HG03064 (cell line): Measurements from ENCODE around the gene FREM2.

Source experiments
- ATAC-seq: cut with Tn5 transposase; IDR thresholded peaks from one replicate; pipeline ENCODE4 v1.9.1; 2021; ENCODE audit warnings: low read depth; ENCODE audit not compliant: unreplicated experiment

Gene FREM2

GRCh38 chr13:38685431-38685830, 1.4 kb upstream of the FREM2 start:
- ATAC-seq: no peak

GRCh38 chr13:38685974-38686576, 802 bp upstream of the FREM2 start:
- ATAC-seq: no peak

DNA sequence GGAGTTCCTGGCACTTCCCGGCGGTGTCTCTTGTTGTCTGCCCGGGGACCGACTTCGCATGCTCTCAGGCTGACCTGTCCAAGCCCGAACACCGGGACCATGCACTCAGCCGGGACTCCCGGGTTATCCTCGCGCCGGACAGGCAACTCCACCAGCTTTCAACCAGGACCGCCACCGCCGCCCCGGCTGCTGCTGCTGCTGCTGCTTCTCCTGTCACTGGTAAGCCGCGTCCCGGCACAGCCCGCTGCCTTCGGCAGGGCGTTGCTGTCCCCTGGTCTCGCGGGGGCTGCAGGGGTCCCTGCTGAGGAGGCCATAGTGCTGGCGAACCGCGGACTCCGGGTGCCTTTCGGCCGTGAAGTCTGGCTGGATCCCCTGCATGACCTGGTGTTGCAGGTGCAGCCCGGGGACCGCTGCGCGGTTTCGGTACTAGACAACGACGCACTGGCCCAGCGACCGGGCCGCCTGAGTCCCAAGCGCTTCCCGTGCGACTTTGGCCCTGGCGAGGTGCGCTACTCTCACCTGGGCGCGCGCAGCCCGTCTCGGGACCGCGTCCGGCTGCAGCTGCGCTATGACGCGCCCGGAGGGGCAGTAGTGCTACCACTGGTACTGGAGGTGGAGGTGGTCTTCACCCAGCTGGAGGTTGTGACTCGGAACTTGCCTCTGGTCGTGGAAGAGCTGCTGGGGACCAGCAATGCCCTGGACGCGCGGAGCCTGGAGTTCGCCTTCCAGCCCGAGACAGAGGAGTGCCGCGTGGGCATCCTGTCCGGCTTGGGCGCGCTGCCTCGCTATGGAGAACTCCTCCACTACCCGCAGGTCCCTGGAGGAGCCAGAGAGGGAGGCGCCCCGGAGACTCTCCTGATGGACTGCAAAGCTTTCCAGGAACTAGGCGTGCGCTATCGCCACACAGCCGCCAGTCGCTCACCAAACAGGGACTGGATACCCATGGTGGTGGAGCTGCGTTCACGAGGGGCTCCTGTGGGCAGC, 661 bp downstream of the FREM2 start:
- ATAC-seq: no peak

- ATAC-seq: no peak
Observed at GRCh38 chr13:38688674-38689073, 1.8 kb downstream of the FREM2 start.

GRCh38 chr13:38690231-38690630, 3.4 kb downstream of the FREM2 start:
- no peak for ATAC-seq

DNA sequence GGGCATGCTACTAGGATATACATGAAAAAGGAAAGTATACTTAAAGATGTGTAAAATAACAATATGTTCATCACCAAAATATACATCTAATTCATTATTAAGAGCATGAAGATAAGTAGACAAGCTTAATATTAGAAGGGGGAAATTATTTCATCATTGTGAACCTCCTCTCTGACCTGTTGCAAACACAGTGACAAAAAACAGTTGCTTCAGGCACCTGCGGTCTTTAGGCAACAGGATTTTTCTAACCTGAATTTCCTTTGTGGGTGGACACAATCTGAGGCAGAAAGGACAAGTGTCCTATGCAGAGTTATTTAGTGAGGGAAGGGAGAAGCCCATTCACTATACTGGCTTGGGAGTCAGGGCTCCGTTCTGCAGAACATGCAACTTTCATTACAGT, 6.3 kb downstream of the FREM2 start:
- ATAC-seq: no peak

DNA sequence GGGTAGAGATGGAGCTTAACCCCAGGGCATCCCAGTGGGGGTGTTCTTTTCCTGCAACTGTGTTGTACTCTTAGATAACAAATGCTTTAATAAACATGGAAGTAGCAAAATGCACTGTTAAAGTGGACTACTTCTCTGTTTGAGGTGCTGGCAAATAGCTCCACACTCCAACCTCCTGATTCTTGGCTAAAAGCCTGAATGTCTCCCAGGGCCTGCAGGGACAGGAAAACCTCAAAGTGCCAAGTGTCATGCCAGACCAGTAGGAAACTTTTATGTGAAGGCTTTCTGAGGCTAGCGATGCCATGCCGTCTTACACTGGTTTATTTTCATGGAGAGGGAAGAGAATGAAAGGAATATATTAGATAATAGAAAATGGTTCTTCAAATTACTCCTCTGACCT, 6.8 kb downstream of the FREM2 start:
- no peak for ATAC-seq

GRCh38 chr13:38697197-38697596, 10.3 kb downstream of the FREM2 start:
- no peak for ATAC-seq

DNA sequence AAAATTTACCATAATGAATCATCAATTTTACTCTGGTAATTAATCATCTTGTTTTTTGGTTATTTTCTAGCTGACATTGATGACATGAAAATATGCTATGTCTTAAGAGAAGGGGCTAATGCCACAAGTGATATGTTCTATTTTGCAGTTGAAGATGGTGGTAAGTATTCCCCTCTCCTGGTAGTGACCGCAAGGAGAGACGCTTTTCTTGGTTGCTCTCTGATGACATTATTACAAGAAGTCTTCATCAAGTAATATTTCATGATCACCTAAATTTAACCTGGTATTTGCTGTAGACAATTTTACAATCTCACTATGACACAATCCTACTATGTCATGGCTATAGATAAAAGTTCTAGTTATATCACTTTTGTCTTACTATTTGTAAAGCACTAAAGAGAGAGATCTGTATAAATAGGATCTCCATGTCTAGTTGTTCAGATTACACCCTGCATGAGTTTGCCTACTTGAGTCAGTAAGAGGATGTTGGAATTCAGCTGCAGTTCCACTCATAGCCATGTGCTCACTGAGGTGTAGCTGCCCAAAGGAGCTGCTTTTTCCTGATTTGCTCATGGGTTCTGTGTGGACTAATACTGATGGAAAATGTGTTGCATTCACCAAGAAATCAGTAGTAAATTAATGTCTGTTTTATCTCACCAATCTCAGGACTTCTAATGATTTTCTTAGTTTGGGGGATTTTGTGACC, 10.9 kb downstream of the FREM2 start:
- no peak for ATAC-seq

GRCh38 chr13:38700051-38700450, 13.2 kb downstream of the FREM2 start:
- no peak for ATAC-seq

DNA sequence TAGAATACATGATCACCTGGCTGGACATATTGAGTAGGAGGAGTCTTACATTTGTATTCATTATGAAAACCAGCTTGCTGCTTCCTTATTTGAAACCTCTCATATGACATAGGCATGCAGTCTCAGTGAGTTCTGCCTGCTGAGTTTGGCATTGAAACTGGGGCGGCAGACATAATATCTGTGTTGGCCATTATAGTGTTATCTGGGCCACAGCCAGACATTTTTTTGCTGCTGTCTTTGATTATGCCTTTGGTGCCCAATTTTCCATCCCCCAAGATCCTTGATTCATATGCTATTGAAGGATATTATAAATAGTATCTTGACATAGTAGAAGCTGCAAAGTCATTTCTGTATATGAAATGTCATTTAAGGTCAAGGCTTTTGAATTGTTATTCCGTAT, 15.8 kb downstream of the FREM2 start:
- no peak for ATAC-seq

DNA sequence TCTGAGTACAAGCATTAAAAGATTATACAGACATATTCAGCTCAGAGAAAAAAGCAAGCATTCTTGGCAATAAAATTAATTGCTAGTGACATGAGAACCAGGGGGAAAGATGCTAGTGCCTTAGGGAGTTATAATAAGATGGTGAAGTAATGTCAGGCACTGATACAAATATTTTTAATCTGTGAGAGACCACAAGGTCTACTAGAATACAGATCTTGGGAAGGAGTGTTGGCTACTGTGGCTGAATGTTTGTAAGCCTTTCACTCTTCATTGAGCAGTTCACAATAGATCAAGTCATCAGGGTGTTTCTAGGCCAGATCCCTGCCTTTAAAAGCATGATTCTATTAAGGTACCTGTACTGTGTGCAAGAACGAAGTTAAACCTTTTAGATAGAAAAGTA, 16.4 kb downstream of the FREM2 start:
- no peak for ATAC-seq

DNA sequence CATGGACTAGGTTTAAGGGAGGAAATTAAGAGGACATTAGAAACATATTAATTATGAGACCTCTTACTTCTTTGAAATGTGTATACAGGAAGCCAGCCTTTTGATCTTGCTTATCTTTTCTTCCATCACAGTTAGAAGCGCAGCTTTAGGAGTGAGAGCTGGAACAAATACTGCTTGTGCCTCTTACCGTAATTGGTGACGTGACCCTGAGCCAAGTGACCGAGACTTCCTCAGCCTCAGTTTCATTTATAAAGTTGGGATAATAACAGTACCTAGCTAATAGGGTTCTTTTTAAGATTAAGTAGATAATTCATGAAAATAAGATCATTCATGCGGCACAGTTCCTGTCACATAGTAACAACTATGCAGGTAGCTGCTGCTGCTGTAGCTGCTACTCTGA, 18.5 kb downstream of the FREM2 start:
- no peak for ATAC-seq

DNA sequence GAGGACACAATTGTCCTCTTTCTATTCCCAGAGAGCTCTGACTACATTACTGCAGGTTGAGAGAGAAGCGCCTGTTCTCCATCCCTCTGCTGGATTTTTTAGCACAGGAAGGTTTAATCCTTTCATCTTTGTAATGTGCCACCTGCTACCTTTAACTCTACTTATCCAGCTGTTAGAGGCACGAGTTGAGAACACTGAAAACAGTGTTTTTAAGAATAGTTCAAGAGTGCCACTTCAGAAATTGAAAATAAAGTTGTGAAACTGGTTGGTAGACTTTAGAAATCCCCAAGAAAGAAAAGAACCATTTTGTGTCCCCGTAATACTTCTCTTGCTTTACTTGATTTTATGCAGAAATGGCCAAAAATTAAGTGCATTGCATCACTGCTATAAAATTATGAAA, 20.6 kb downstream of the FREM2 start:
- ATAC-seq: no peak

DNA sequence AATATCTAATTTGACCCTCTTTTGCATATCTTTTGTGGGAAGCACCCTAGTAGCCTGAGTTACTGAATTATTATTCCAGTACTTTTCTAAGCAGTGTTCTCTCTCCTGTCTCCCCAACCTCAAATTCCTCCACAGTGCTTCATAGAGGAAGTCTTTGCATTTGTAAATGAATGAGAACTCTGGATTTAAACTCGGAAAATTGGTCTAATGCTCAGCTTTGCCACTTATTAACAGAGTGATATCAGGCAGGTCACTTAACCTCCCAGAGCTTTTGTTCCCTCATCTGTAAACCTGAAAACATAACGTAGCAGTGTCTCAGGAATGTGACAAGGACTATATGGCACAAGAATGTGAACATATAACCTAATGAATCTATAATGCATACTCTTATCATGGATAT, 26.2 kb downstream of the FREM2 start:
- ATAC-seq: no peak

DNA sequence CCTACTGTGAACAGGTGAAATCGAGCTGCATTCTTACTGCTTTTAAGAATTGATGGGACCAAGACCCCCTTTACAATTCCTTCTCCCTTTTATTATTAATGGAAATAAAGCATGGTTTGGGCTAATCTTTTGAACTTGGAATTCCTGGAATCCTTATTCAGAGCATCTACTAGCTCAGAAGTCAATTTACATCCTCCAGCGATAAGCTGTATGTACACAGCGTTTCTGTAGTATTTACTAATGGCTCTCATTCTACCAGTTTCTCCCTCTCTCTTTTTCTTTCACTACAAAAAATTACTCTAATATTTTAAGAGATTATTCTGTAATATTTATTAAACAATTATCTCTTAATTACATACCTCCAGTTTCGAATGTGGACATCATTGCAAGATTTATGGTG, 31.5 kb downstream of the FREM2 start:
- no peak for ATAC-seq

DNA sequence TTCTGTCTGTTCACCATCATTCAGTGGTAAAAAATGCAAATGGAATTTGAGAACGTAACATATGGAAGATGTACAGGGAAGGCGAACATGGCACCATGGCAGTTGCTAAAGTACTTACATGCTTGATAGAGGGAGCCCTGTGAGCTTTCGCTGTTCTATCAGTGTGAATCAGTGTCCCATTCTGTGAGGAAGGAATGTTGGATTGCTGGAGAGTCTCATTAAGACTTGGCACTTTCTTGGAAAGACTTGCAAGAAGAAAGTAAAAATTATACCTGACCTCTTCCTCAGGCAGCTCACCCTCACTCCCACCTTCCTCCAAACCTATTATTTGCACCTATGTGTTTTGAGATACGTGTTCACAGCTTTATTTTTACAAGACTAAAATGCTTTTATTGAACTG, 43.5 kb downstream of the FREM2 start:
- no peak for ATAC-seq

DNA sequence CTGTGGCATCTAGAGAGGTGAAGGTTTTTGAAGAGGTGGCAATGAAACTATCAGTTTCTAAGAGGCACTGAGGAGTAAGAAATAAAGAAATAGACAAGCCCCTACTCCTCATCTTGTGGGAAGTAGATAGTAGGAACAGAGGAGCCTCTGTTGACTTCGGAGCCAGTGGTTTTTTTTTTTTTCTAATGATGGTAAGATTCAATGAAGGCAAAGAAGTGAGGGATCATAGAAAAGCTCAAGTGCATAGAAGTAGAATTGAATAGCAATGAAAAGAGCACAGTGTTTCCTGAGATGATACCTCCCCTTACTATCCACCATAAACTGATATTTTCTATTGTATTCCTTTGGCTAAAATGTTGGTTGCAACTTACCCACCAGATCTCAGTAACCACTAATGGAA, 46.3 kb downstream of the FREM2 start:
- no peak for ATAC-seq

- no peak for ATAC-seq
Observed at GRCh38 chr13:38735665-38736440, 49.0 kb downstream of the FREM2 start.

DNA sequence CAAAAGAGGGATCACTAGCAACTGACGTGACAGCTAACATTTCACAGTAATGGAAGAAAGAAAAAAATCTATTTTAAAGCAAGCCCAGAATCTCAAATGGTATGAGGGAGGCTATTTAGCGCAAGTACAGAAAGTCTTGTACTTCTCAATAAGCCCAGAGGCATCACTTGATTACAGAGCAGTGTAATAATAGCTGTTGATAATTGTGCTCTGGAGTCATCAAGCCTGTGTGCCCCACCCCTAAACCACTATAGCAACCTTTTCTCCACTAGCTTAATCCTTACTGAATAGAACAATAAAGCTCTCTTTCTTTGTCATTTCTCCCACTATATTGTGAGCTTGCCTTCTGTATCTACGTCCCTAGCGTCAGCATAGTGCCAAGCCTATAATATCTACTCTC, 56.6 kb downstream of the FREM2 start:
- ATAC-seq: no peak

GRCh38 chr13:38752686-38753085, 65.8 kb downstream of the FREM2 start:
- no peak for ATAC-seq
